ENCODE measurements around the gene PRDM11.

GRCh38 chr11:45229401-45230020 lies 83.1 kb downstream of the PRDM11 start:
- no peak for TF ChIP-seq EZH2phosphoT487 (IDR thresholded peaks at IDR 0.05; ENCODE audit: borderline replicate concordance, low read depth, low read length)
- no peak for TF ChIP-seq CTCF (conservative IDR thresholded peaks at IDR 0.05; ENCODE audit: low read length)

All from OCI-LY7 (cell line).